CD4-positive, alpha-beta T cell treated with Interferon alpha-2 for 1 hour (primary cell): ENCODE results near the gene SPEM2.
A peak's percentile ranks its signal among the peaks of the same experiment; 100 is the strongest.

Experiments
- DNase-seq, 2 donors: peaks; one replicate each; pipeline ENCODE4 v3.0.0-alpha.2; 2020 to 2022

SPEM2 gene

DNA sequence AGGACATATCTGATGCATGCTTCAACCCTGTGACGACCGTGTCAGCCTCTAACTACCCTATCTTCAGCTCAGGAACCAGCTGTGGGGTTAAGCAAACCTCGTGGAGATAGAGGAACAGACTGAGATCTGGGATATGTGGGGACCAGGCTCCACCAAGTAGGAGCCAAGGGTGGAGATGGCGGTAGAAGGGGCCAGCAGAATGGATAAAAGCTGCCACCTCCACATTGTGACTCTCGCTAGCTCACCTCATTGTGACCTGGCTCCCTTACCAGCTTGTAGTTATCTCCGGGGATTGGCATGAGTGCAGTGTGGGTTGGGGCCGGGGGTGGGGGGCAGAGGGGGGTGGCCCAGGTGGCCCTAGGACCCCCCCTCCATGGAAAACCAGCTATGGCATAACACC is at the start of gene SPEM2:
TSS of gene SPEM2 (plus strand) at position 301 of the 400 bp plus-strand sequence. CDS start at position 374, 73 bp downstream.
- DNase-seq, result no peak

DNA sequence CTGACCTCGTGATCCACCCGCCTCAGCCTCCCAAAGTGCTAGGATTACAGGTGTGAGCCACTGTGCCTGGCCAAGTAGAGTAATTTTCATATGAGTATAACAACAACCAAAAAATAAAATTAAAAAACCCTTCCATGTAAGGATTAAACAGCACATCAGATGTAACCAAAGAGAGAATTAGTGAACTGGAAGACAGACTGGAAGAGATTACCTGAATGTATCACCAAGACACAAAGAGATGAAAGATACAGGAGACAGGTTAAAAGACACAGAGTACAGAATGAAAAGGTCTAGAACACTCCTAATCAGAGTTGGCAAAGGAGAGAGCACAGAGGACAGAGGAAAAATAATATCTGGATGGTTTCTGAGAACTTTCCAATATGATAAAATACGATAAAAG is 46.3 kb upstream of the SPEM2 start:
- DNase-seq, result no peak

DNA sequence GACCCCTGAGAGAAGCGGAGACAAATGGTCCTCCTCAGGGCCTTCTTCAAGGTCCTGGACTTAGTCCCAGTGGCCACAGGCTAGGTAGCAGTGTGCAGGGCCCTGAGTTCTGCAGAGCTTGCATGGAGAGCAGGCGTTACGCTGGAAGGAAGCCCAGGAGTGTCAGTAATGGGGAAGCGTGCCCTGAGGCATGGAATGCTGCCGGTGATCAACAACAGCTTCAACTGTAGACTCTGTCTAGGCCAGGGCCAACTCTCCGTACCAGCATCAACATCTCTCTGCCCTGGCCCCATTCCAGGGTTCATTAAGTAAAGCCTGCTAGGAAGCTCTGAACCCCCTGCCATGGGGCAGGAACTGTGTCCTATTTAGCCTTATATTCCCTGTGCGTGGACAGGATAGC is 45.1 kb upstream of the SPEM2 start:
- DNase-seq, result no peak

DNA sequence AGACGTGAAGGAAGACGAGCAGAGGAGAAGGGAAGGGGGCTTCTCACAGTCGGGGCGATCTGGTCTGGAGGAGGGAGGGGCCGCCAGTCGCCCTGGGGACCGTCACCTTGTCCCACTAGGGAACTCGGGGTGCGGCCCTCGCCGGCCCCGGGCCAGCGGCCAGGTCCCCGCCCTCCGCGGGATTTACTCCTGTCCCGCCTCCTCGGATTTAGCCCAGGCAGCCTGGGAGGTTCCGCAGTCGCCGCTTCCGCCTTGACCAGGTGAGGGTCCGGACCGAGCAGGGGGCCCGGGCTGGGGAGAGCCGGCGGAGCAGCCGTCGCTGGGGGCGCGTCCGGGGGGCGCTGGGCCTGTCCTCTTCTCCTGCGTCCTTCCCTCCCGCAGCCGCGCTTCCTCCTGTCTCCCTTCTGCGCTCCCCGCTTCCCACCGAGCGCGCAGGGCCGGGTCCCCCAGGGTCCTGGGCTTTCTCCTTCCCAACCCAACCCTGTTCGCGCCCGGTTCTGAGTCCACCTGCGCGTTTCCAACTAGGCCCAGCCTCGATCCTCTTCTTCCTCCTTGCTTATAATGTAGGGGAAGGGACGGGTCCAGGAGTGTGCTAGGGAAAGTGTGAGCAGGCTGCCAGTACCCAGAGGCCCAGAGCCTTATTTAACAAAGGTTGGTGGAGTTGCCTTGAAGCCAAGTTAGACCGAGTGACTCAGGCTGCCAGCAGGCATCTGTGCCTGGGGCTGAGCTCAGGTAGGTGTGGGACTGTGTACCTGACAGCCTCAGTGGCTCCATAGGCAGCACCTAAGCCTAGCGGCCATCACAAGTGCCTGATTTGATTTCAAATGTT is 44.3 kb upstream of the SPEM2 start, which contains the start of gene TNK1:
TSS of gene TNK1 (plus strand) at position 235 of the 829 bp plus-strand sequence. CDS start 1,838 bp downstream, outside the sequence.
- DNase-seq, result no peak

DNA sequence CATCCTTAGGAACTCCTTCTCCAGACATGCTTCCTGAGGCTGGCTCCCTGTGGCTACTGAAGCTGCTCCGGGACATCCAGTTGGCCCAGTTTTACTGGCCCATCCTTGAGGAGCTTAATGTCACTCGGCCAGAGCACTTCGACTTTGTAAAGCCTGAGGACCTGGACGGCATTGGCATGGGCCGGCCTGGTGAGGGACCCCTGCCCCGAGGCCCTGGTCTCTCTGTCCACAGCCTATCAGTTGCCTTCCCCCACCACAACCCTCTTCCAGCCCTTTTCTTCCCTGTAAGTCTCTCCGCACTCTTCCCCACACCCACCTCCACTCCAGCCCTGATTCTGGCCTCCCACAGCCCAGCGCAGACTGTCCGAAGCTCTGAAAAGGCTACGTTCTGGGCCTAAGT is 42.5 kb upstream of the SPEM2 start:
- no peak for DNase-seq

DNA sequence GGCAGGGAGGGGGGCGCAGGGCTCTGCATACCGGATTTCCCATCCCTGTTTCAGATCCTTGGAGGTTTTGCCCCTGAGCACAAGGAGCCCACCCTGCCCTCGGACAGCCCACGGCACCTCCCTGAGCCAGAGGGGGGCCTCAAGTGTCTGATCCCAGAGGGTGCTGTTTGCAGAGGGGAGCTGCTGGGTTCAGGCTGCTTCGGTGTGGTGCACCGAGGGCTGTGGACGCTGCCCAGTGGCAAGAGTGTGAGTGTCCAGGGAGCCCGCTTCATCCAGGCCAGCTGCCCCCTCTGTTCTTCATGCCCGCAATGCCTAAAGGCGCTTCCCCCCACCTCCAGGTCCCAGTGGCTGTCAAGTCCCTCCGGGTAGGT is 42.1 kb upstream of the SPEM2 start:
- no peak for DNase-seq

DNA sequence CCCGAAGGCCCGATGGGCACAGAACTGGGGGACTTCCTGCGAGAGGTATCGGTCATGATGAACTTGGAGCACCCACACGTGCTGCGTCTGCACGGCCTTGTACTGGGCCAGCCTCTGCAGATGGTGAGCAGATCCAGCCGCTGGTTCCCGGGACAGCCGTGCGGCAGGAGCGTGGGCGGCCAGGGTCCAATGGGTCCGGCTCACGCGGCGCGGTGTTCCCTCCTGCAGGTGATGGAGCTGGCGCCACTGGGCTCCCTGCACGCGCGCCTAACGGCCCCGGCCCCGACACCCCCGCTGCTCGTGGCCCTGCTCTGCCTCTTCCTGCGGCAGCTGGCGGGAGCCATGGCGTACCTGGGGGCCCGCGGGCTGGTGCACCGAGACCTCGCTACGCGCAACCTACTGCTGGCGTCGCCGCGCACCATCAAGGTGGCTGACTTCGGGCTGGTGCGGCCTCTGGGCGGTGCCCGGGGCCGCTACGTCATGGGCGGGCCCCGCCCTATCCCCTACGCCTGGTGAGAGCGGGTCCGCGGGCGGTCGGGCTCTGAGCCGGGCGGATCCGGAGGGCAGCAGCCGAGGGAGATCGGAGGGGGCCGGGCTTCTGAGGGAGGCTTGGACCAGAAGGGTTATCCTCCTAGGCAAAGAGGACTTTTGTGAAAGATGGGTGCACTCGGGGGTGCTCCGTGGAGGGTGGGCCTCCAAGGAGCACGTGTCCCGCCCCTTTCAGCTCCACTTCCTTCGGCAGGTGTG is 41.5 kb upstream of the SPEM2 start:
- peak; percentile 76 to 86 for DNase-seq

DNA sequence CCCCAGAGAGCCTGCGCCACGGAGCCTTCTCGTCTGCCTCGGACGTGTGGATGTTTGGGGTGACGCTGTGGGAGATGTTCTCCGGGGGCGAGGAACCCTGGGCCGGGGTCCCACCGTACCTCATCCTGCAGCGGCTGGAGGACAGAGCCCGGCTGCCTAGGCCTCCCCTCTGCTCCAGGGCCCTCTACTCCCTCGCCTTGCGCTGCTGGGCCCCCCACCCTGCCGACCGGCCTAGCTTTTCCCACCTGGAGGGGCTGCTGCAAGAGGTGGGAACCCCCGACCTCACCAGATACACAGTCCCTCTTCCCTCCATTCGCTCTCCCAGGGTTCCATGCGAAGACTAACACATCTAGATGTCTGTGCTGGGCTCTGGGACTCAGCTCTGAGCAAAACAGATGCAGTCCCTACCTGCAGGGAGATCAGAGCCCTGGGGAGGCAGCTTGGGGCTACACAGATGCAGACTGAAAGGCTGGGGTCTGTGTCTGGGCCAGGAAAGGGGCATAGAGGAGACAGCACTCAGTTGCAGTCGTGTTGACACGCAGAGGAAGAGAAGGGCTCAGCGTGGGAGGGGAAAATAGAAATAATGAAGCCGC is 40.8 kb upstream of the SPEM2 start:
- DNase-seq, result no peak

DNA sequence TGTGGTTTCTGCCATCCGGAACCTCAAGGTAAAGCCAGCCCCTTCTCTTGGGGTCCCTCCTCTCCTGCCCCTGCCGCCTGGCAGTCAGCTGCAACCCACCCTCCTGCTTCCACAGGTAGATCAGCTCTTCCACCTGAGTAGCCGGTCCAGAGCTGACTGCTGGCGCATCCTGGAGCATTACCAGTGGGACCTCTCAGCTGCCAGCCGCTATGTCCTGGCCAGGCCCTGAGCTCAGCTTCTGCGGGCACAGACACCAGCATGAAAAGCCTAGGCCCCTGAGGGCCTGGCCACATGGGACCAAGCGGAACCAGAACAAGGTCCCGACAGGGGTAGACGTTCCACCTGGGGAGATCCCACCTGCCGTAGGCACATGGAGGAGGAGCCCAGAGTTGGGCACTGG is 36.6 kb upstream of the SPEM2 start:
- no peak for DNase-seq

DNA sequence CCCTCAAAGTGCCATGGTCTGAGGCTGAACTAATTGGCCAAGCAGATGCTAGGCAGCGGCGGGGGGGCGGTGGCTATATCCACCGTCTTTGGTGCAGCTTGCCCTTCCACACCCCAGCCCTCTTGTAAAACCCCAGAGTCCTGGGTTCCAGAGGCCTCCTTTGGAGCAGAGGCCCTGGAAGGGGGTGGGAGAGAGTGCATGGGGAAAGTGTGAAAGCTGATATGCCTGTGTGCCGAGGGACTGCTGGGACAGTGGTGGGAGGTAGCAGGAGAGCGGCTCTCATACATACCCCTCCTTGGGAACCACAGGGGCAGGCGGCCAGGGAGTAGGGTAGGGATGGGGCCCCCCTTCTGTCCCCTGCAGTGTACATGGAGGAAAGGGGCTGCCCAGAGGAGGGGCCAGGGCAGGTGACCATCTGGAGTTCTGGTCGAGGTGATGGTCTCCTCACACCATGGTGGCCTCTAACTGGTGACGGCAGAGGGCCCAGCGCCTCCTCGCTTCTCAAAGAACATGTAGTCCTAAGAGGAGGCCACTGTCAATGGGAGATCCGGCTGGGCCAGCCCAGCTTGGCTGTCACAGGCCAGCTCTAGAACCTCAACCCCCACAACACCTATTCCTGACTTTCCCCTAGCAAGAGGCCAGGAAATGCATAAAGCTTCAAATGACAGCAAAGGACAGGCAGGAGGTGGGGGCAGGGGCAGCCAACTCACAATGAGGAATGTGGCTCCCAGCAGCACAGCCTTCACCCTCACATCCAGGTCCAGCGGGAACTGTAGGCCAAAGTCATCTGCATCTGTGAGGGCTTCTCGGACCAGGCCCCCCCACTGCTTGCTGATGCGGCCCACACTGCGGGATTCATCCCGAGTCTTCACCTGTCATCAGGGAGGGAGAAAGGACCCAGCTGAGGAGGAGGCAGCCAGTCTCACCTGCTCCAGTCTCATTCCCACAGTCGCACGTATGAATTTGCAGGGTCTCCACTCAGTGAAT is 35.2 kb upstream of the SPEM2 start:
- no peak for DNase-seq

DNA sequence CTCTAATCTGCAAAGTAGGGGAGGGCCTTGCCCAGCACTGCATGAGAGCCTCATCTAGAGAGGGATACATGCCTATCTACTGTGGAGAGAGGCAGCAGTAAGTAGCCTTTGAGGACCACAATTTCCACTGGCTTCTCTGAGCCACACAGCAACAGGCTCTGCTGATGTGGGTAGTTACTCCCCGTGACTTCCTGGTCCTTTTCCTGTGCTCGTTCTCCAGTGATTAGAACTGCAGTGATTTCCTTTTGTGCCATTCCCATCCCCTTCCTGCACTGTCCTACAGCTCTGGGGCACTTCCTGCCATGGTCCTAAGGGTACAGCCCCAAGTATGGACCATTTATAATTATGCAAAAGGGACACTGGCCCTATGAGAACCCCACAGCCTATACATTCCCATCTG is 34.1 kb upstream of the SPEM2 start:
- no peak for DNase-seq

DNA sequence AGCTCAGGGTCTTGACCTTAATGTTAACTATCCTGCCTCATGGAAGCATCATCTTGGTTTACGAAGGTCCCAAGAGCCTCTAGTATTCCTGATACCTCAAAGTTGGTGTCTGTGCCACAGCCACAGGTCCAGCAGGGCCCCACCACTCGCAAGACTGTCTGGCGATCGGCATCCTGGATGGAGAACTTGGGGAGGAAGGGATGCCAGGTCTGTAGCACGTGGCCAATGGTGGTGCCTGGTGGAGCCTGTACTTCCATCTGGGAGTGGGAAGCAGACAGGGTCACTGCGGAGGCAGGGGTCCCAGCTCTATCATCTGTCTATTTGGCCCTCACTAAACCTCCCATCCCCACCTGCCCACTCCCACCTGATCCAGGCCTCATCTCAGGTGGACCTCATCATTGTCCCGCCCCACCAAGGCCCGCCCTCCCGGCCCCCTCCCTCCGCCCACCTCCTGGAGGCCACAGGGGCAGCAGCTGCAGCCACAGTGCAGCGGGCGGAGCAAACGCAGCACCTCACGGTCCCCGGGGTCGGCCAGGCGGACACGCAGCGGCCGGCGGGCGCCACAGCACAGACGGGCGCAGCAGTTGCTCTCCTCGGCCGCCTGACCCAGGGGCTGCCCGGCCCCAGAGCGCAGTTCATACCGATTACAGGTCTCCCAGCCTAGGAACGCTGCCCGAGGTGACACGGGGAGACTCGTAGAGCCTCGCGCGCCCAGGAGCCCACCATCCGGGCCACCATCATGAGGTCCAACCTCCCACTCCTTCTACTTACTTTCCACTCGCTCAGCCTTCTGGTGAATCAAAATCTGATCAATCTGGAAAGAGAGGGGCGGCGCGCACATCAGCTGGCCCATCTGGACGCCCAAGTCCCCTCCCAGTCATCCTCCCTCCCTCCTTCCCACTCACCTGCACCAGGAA is 32.5 kb upstream of the SPEM2 start:
- DNase-seq, result no peak

DNA sequence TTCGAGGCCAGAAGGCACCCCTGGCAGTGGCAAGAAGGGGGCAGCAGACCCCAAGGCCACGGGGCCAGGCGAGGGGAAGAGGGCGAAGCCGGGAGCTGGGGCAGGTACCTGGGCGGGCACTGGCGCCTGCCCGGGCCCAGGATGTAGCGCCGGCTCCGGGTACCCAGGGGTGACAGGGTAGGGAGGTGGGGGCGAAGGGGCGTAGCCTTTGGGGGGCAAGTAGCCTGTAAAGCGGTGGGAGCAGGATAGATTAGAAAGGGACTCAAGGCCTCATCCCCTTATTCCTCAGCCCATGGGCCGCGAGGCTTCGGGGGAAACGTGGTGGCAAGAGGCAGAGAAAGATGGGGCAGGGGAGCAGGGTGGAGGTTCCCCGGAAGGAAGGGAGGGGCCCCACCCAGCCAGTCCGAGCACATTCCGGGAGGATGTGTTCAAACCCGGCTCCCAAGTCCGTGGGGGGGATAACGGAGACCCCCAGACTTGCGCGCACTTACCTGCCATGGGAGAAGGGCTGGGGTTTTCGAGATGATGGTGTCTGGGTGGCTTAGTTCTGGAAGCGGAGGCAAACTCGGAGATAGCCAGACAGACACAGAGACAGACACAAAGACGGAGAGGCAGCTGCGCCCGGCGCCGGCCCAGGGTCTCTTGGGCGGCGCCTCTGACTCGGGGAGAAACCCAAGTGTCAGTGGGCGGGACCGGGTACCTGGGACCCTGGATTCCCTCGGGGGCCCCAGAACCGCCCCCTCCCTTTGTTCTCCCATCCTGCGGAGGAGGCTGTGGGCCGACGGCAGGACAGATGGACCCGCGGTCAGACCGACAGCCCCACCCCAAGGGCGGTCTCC is 31.6 kb upstream of the SPEM2 start:
- peak; percentile 76 to 81 for DNase-seq

DNA sequence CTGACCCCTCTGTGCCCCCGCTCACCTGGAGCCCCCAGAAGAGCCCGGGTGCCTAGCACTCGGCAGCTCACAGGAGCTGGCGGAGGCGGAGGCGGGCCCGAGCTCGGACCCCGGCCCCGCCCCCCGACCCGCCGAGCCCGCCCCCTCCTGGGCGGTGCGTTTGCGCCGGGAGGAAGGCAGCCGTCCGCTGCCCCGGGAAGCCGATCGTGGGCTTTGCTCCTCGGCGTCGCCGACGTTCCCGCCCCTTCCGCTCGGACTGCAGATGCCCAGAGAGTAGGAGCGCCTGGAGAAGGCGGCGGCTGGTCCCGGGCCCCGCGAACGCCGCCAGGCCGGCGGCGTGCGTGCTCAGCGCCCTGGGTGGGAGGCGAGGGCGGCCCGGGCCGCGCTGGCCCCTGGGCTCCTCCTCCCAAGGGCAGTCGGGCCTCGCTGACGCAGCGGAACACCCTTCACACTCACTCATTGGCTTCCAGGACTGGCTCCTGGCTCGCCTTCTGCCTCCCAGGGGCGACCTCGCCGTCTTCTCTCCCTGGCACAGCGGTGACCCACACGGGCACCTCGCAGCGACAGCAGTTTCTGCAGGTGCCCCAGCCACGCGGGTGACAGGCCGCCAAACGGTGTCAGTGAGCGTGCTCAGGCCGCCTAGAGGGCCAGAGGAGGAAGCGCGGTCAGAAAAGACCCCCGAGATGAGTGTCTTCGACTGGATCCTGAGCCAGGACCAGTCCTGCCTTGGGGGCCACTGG is 30.8 kb upstream of the SPEM2 start, which contains the start of gene PLSCR3:
TSS of gene PLSCR3 (minus strand) at position 74 of the 740 bp plus-strand sequence. CDS start 415 bp downstream, outside the sequence.
- DNase-seq, result peak; percentile 77 to 88

DNA sequence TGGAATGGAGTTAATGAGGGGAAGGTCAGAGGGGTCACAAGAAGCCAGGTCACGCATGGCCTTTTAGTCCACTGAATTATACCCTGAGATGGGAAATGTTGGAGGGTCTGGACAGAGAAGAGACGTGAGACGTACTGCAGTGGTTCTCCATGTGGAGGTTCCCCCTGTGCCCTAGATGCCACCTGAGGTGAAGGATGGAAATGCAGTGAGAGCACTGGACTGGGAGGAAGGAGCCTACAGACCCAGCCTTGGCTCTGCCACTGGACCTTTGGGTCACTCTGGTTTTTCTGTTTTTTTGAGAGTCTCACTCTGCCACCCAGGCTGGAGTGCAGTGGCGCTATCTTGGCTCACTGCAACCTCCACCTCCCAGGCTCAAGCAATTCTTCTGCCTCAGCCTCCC is 29.3 kb upstream of the SPEM2 start:
- DNase-seq, result no peak

DNA sequence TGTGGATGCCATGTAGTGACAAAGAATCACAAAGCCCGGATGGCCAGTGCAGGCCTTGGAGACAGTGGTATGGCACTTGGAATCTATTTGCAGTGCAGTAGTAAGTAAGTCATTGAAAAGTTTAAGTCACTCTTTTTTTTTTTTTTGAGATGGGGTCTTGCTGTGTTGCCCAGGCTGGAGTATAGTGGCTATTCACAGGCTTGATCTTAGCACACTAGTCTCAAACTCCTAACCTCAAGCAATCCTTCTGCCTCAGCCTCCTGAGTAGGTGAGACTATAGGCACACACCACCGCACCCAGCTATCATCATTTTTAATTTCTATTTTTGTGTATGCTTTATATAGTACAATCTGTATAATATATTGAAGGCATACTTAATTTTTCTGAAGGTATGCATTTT is 26.8 kb upstream of the SPEM2 start:
- no peak for DNase-seq

DNA sequence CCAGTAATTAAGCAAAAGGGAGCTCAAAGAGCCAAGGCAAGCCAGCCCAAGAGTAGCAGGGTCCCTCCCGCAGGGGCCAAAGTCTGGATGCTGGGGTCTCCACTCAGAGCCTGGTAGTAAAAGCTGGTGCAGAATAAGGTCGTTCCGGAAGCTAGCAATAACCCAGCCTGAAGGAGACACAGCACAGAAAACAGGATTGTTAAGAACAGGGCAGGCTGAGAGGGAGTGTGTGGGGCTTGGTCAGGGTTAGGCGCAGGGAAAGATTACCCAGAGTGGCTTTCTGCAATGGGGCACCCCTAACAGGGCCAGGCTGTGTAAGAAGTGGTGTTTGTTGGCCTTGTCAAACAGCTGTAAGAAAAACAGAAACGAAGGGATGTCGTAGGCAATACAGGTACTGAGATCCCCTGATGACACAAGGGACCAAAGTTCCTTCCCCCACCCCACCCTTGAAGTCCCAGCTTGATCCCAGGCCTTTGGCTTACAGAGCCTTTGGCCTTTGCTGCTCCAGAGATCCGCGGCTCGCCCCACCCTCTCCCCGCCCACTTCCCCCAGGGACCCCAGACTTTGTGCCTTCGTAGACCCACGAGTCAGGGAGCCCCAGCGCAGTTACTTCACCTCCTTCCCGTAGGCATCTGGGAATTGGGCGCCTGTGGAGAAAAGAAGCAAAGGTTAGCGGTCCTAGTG is 22.2 kb upstream of the SPEM2 start:
- peak in 1 of 2 donors; percentile 23 for DNase-seq

DNA sequence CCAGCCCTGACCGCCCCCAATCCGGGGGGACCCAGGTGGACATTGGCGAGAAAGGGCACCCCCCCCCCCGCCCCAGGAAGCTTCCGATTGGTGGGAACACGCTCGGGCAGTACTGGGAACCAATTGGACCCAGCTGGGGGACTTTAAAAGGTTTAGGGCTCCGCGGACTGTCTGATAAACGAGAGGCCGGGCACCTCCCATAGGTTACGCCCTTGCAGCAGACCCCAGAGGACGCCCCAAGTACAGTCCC is 21.8 kb upstream of the SPEM2 start:
- no peak for DNase-seq
